ENCODE results near the gene TNFSF4. TPM values are rescaled to one million over a fixed set of nuclear protein-coding genes. Genes with fewer than 3 reads are reported as not detected.
A peak's percentile ranks its signal among the peaks of the same experiment; 100 is the strongest.
"Not testable (repeated sequence)": the region's sequence is repeated elsewhere in the genome, so short reads cannot be mapped to it uniquely, and the experiment has no call there.

TNFSF4 gene, protein sequence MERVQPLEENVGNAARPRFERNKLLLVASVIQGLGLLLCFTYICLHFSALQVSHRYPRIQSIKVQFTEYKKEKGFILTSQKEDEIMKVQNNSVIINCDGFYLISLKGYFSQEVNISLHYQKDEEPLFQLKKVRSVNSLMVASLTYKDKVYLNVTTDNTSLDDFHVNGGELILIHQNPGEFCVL
- 1 to 10 TPM in 1 of 2 donors, under 1 TPM in 1; 0.82 to 3.0 TPM for total RNA-seq

DNA sequence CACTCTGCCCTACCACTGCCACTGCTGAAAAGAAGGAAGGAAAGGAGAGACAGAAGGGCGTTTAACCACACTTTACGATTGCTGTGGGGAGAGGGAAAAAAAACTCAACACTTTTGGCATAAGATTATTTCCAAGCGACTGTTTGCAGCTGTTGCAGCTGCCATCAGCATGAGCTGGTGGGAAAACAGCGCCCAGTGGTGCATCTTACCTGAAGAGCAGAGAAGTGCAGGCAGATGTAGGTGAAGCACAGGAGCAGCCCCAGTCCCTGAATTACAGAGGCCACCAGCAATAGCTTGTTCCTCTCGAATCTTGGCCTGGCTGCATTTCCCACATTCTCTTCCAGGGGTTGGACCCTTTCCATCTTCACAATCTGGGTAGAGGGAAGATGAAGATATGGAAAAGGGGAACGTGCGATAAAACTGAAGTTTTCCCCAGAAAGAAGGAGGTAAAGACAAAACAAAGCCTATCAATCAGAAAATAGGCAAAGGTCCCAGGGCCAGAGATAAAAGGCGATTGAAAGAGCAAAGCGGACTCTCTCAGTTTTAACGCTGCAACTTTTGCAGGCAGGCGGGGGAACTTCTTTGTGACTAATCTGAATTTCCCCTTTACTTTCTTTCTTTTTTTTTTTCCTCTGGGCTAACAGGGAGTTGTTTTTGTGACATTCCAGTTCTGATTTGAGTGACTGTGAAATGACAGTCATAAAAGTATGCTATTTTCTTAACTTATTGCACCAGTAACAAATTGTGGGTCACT is at the start of gene TNFSF4:
TSS of gene TNFSF4 (minus strand) at position 516 of the 753 bp plus-strand sequence. CDS start at position 361, 155 bp downstream.
- ATAC-seq, result peak; percentile 71

GRCh38 chr1:173255214-173255813 is 48.2 kb upstream of the TNFSF4 start:
- Mint-ChIP-seq H3K9me3 (peaks cover 8 to 9% of the 10 kb centered on the region in 2 donors), H3K27ac (no peak overlapping the region), H3K36me3 (peaks cover 10 to 20% of the 10 kb centered on the region in 2 donors)
- peak in 1 of 2 donors; percentile 4 for DNase-seq (ENCODE audit: low spot score in 2 of 2)
- no peak for ATAC-seq

More for the DNA sequence above, at the start of gene TNFSF4:
- Mint-ChIP-seq H3K9me3 (no peaks in the 10 kb centered on the region), H3K27ac (peak within 1 kb of the TSS; percentile 13 to 81), H3K36me3 (peaks cover 0 to 6% of the 10 kb centered on the region in 2 donors)
- peak in 1 of 2 donors; percentile 24 for DNase-seq (ENCODE audit: low spot score in 2 of 2)

- Mint-ChIP-seq H3K36me3 (peaks cover 0 to 3% of the 10 kb centered on the region in 2 donors), H3K9me3 (no peaks in the 10 kb centered on the region), H3K27ac (no peak overlapping the region)
- no peak for DNase-seq (ENCODE audit: low spot score in 2 of 2)
- ATAC-seq, result no peak
Measured at GRCh38 chr1:173253046-173253445, 45.9 kb upstream of the TNFSF4 start.

GRCh38 chr1:173249349-173249748 is 42.2 kb upstream of the TNFSF4 start:
- H3K36me3 Mint-ChIP-seq, result no peaks in the 10 kb centered on the region
- DNase-seq (ENCODE audit: low spot score in 2 of 2), result no peak
- H3K27ac Mint-ChIP-seq, result no peak overlapping the region
- ATAC-seq, result no peak
- H3K9me3 Mint-ChIP-seq, result no peaks in the 10 kb centered on the region

DNA sequence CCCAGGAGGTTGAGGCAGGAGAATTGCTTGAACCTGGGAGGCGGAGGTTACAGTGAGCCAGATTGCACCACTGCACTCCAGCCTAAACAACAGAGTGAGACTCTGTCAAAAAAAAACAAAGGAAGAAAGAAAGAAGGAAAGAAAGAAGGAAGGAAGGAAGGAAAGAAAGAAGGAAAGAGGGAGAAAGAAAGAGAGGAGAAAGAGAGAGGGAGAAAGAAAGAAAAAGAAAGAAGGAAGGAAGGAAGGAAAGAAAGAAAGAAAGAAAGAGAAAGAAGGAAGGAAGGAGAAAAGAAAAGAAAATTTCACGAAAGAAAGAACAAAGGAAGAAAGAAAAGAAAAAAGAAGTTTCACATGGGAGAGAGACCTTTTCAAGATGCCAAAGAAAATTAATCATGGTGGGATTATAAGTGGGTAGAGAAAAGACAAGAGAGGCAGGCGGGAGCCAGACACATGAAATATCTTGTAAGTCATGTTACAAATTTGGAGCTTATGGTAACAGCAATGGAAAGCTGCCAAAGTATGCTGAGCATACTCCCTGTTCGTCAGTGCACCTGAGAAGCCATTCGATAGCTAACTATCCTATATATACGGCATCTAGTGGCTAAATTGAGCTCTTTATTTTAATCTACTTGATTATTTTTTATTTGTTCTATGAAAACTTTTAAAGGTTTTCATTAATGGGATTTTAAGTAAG is 41.3 kb upstream of the TNFSF4 start:
- ATAC-seq (no peak), DNase-seq (ENCODE audit: low spot score in 2 of 2) (no peak)
- H3K9me3 Mint-ChIP-seq, result peaks cover 5% of the 10 kb centered on the region in 2 donors
- no peak overlapping the region for H3K27ac Mint-ChIP-seq
- H3K36me3 Mint-ChIP-seq, result peaks cover 6% of the 10 kb centered on the region in 2 donors

GRCh38 chr1:173245892-173246291 is 38.8 kb upstream of the TNFSF4 start:
- Mint-ChIP-seq H3K9me3 (peaks cover 21 to 25% of the 10 kb centered on the region in 2 donors), H3K36me3 (peaks cover 26% of the 10 kb centered on the region in 2 donors)
- no peak for ATAC-seq

DNA sequence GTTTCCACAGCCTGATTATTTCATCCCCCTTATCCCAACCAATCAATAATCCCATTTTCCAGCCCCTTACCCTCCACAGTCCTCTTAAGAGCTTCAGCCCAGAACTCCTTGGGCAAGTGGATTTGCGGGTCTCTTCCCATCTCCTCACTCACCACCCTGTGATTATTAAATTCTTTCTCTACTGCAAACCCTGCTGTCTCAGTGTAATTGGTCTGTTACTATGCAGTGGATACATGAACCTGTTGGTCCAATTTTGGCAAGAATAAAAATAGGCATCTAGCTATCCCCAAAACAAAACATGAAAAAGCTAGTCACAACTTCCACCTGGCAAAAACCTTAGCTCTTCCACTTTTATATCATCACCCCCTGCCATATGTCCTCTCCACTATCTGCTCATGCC is 36.2 kb upstream of the TNFSF4 start:
- DNase-seq (ENCODE audit: low spot score in 2 of 2) (no peak), ATAC-seq (no peak)
- Mint-ChIP-seq H3K9me3 (peaks cover 22 to 25% of the 10 kb centered on the region in 2 donors), H3K36me3 (peaks cover 26 to 27% of the 10 kb centered on the region in 2 donors), H3K27ac (no peak overlapping the region)

More at GRCh38 chr1:173245892-173246291, 38.8 kb upstream of the TNFSF4 start:
- H3K27ac Mint-ChIP-seq, result no peak overlapping the region
- DNase-seq (ENCODE audit: low spot score in 2 of 2), result no peak

- Mint-ChIP-seq H3K27ac (no peak overlapping the region), H3K36me3 (peaks cover 26 to 32% of the 10 kb centered on the region in 2 donors), H3K9me3 (peaks cover 22 to 25% of the 10 kb centered on the region in 2 donors)
- ATAC-seq, result no peak
- DNase-seq (ENCODE audit: low spot score in 2 of 2), result no peak
Measured at GRCh38 chr1:173241528-173242347, 34.6 kb upstream of the TNFSF4 start.

DNA sequence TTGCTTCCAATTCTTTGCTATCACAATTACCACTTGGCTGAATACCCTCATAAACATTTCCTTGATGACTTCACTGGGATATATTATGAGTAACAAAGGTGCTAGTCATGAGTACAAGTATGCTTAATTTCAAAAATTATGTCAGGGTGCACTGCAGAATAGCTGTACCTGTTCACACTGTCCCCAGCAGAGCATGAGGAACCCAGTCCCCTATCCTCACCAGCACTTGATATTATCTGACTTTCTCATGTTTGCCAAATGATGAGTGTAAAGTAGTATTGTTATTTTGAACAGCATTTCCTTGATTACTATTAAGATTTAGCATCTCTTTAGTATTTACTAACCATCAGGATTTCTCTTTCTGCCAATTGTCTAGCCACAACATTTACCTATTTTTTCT is 33.5 kb upstream of the TNFSF4 start:
- no peak for DNase-seq (ENCODE audit: low spot score in 2 of 2)
- Mint-ChIP-seq H3K27ac (no peak overlapping the region), H3K9me3 (peaks cover 22 to 25% of the 10 kb centered on the region in 2 donors), H3K36me3 (peaks cover 26 to 38% of the 10 kb centered on the region in 2 donors)
- no peak for ATAC-seq

- H3K36me3 Mint-ChIP-seq, result peaks cover 26 to 38% of the 10 kb centered on the region in 2 donors
- DNase-seq (ENCODE audit: low spot score in 2 of 2) (no peak), ATAC-seq (no peak)
- H3K9me3 Mint-ChIP-seq, result peaks cover 22 to 25% of the 10 kb centered on the region in 2 donors
- no peak overlapping the region for H3K27ac Mint-ChIP-seq
Measured at GRCh38 chr1:173239058-173239457, 31.9 kb upstream of the TNFSF4 start.

- ATAC-seq, result no peak
- Mint-ChIP-seq H3K27ac (no peak overlapping the region), H3K9me3 (peaks cover 3 to 14% of the 10 kb centered on the region in 2 donors), H3K36me3 (peaks cover 4 to 27% of the 10 kb centered on the region in 2 donors)
- no peak for DNase-seq (ENCODE audit: low spot score in 2 of 2)
Measured at GRCh38 chr1:173234899-173235298, 27.8 kb upstream of the TNFSF4 start.

DNA sequence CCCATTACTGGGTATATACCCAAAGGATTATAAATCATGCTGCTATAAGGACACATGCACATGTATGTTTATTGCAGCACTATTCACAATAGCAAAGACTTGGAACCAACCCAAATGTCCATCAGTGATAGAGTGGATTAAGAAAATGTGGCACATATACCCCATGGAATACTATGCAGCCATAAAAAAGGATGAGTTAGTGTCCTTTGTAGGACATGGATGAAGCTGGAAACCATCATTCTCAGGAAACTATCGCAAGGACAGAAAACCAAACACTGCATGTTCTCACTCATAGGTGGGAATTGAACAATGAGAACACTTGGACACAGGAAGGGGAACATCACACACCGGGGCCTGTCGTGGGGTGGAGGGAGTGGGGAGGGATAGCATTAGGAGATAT is 27.3 kb upstream of the TNFSF4 start:
- Mint-ChIP-seq H3K36me3 (peaks cover 8 to 32% of the 10 kb centered on the region in 2 donors), H3K9me3 (peaks cover 4 to 15% of the 10 kb centered on the region in 2 donors)
- not testable (repeated sequence) for ATAC-seq; DNase-seq (ENCODE audit: low spot score in 2 of 2); H3K27ac Mint-ChIP-seq

DNA sequence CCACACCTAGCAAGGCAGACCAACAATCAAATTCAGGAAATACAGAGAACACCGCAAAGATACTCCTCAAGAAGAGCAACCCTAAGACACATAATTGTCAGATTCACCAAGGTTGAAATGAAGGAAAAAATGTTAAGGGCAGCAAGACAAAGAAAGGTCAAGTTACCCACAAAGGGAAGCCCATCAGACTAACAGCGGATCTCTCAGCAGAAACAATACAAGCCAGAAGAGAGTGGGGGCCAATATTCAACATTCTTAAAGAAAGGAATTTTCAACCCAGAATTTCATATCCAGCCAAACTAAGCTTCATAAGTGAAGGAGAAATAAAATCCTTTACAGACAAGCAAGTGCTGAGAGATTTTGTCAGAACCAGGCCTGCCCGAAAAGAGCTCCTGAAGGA is 21.9 kb upstream of the TNFSF4 start:
- Mint-ChIP-seq H3K9me3 (peaks cover 13 to 20% of the 10 kb centered on the region in 2 donors), H3K36me3 (peaks cover 19 to 36% of the 10 kb centered on the region in 2 donors)
- not testable (repeated sequence) for ATAC-seq; DNase-seq (ENCODE audit: low spot score in 2 of 2); H3K27ac Mint-ChIP-seq

DNA sequence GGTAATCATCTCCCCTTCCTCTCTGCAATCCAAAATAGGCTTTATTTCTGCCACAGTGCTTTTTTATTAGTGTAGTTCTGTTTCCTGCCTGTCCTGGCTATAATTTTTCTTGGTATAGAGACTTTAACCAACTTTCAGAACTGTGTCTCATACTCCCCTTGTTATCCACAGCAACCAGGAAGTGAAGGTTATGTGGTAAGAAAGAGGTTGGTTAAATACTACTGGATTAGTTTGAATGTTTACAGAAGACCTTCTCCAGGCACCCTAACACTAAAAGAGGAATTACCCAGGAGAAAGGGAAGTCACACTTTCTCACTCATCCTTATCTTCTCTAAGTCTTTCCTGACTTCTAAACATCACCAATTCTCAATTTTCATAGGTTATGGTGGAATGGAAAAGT is 17.8 kb upstream of the TNFSF4 start:
- peaks cover 16 to 20% of the 10 kb centered on the region in 2 donors for H3K36me3 Mint-ChIP-seq
- H3K27ac Mint-ChIP-seq, result no peak overlapping the region
- no peak for ATAC-seq
- H3K9me3 Mint-ChIP-seq, result peaks cover 7 to 11% of the 10 kb centered on the region in 2 donors
- DNase-seq (ENCODE audit: low spot score in 2 of 2), result no peak

- H3K9me3 Mint-ChIP-seq, result peaks cover 5 to 9% of the 10 kb centered on the region in 2 donors
- no peak for DNase-seq (ENCODE audit: low spot score in 2 of 2)
- peaks cover 12 to 15% of the 10 kb centered on the region in 2 donors for H3K36me3 Mint-ChIP-seq
- no peak for ATAC-seq
- no peak overlapping the region for H3K27ac Mint-ChIP-seq
Measured at GRCh38 chr1:173224280-173224892, 17.3 kb upstream of the TNFSF4 start.

All from activated naive CD4-positive, alpha-beta T cell treated with anti-CD3 and anti-CD28 coated beads, Interleukin-2, amount 50 U/mL, for 72 hours (primary cell).